ENCODE data around the gene CHP1.
"Not testable (repeated sequence)": the region's sequence is repeated elsewhere in the genome, so short reads cannot be mapped to it uniquely, and the experiment has no call there.

Gene CHP1

DNA sequence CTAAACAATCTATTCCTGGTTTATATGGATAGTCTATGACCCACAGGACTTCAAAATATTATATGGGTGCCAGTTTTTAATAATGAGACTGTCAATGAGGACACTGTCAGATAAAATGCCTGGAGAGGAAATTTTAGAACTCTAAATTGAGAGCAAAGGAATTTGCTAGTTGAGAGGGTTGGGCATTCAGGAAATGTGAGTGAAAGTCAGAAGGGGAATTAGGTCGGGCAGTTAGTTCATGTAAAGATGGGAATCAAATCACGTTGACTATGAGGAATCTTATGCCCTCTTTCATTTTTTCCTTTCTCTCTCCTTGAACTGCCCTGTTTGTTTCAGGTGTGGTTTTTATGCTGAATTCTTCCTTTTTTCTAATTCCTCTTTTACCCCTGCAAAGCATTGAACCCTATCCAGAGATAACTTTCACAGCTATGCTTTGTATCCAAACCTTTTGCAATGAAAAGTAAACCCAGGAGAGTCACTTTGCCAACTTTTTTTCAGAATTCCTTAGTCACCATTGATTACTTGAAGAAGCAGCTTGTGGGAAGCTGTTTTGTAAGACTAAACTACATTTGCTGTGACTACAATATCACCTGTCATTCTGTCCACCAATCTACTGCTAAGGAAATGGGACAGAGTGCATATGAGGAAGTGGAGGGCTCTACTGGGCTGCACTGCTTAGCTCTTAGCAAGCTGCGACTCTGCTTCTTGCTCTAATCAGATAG, 27.8 kb downstream of the CHP1 start:
- no peak for DNase-seq

GRCh38 chr15:41259546-41260189, 28.6 kb downstream of the CHP1 start:
- DNase-seq, result no peak

GRCh38 chr15:41260924-41261323, 29.9 kb downstream of the CHP1 start:
- not testable (repeated sequence) for DNase-seq

DNA sequence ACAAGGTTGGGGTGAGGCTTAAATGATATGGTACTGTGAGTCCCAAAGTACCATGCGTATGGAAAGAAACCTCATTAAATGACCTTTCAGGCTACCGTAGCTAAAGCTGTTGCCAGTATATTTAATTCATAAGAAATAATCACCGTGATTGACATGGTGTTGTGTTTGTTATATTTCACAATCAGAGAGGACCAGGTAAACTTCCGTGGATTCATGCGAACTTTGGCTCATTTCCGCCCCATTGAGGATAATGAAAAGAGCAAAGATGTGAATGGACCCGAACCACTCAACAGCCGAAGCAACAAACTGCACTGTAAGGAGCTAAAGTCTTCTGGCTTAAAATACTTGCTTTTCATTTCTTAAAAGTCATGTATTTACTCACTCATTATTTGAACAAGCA, 31.5 kb downstream of the CHP1 start:
- DNase-seq, result no peak

DNA sequence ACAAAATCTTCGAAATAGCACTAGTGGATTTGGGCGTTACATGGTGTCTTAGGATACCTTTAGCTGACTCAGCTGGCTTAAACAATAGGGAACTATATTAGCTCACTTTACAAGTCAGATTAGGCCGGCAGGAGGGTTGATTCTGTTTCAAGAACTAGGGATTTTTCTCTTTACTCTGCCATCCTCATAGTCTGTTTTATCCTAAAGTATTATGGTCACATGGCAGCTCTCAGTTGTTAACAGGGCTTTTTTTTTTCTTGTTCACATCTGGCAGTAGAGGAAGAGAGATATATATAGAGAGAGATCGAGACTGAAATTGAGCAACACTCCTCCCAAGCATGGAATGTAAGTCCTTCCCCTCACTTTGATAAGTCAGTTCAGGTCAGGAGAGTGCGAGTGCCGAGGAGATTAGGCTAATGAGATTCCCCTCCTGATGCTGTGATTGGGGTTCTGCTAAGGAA, 32.9 kb downstream of the CHP1 start:
- no peak for DNase-seq

DNA sequence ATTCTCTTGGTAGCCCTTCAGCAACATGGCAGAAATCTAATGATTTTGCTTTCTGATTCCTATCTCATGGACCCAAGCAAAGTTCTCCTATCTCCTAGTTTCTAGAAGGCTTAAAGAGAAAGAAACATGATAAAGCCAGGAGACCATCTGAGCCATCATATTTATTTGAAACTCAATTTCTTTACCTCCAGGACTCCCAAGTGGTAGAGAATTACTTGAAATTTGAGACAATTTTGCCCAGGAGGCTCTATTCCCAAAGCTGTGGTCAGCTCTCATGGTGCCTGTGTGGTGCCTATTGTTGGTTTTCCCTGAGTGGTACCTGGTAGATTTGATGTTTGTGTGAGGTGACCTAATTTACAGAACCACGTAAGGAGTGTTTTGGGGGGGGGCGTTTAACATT, 38.8 kb downstream of the CHP1 start:
- no peak for DNase-seq

DNA sequence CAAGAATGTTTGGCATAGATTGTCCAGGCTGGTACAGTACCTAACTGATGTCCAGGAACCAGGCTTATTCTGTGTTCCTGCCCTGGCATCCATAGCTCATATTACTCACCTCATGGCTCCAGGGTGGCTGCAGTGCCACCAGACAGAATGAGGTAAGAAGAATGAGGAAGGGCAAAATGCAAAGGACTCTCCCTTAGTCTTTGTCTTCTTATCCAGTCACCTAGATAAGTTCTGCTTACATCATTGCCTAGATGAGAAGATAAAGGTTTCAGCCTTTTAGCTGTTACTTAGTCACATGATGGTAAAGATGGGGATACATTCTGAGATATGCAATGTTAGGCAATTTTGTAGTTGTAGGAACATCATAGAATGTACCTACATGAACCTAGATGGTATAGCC, 45.8 kb downstream of the CHP1 start:
- no peak for DNase-seq

DNA sequence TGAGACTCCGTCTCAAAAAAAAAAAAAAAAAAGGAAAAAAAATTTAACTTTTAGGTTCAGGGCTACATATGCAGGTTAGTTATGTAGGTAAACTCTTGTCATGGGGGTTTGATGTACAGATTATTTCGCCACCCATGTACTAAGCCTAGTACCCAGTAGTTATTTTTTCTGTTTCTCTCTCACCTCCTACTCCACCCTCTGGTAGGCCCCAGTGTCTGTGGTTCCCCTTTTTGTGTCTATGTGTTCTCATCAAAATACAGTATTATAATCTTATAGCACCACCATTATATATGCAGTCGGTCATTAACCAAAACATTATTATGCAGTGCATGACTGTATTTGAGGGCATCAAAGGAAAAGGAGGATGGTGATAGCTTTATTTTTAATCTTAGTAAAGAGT, 47.3 kb downstream of the CHP1 start:
- no peak for DNase-seq

GRCh38 chr15:41279535-41280283, 48.6 kb downstream of the CHP1 start:
- no peak for DNase-seq

- no peak for DNase-seq
Observed at GRCh38 chr15:41281236-41281635, 50.2 kb downstream of the CHP1 start.

GRCh38 chr15:41282436-41282835, 51.4 kb downstream of the CHP1 start:
- DNase-seq, result not testable (repeated sequence)

- not testable (repeated sequence) for DNase-seq
Observed at GRCh38 chr15:41282980-41283652, 52.0 kb downstream of the CHP1 start.

- peak; percentile 97 for DNase-seq
Observed at GRCh38 chr15:41283653-41284426, 52.8 kb downstream of the CHP1 start.

- peak; percentile 51 for DNase-seq
Observed at GRCh38 chr15:41284427-41285177, 53.5 kb downstream of the CHP1 start.

- no peak for DNase-seq
Observed at GRCh38 chr15:41285285-41285684, 54.2 kb downstream of the CHP1 start.

- no peak for DNase-seq
Observed at GRCh38 chr15:41286665-41287333, 55.7 kb downstream of the CHP1 start.

GRCh38 chr15:41288464-41288863, 57.4 kb downstream of the CHP1 start:
- no peak for DNase-seq

GRCh38 chr15:41289953-41290352, 58.9 kb downstream of the CHP1 start:
- DNase-seq, result no peak

DNA sequence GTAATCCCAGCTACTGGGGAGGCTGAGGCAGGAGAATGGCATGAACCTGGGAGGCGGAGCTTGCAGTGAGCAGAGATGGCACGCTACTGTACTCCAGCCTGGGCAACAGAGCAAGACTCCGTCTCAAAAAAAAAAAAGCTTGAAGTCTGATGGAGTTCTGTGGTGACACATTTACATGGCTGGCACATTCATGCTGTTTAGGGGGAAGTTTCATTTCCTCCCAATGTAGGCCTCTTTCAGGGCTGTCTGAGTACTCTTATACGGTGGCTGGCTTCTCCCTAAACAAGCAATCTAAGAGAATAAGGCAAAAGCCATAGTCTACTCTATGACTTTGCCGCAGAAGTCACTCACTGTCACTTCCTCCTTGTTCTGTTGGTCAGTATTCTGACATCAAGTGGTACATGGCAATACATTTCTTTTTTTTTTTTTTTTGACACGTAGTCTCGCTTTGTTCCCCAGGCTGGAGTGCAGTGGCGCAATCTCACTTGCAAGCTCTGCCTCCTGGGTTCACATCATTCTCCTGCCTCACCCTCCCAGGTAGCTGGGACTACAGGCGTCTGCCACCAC, 60.1 kb downstream of the CHP1 start:
- DNase-seq, result no peak

- DNase-seq, result no peak
Observed at GRCh38 chr15:41292521-41292920, 61.5 kb downstream of the CHP1 start.

GRCh38 chr15:41301139-41301538, 70.1 kb downstream of the CHP1 start:
- not testable (repeated sequence) for DNase-seq
